ENCODE measurements around the gene GPC2.
"Not testable (repeated sequence)": the region's sequence is repeated elsewhere in the genome, so short reads cannot be mapped to it uniquely, and the experiment has no call there.

The GPC2 gene

GRCh38 chr7:100220586-100221230 is 43.5 kb upstream of the GPC2 start:
- peaks cover 19% of the 10 kb centered on the region for H3K36me3 ChIP-seq (ENCODE audit: insufficient read depth, insufficient read length, low read length)
- no peaks in the 10 kb centered on the region for H3K9me3 ChIP-seq (ENCODE audit: insufficient read depth, low read length)
- TF ChIP-seq YY1 (IDR thresholded peaks at IDR 0.05; ENCODE audit: insufficient read depth, insufficient read length), result no peak
- TF ChIP-seq ZNF274 (IDR thresholded peaks at IDR 0.05; ENCODE audit: low read depth, low read length), result no peak
- no peak for TF ChIP-seq SUZ12 (IDR thresholded peaks at IDR 0.05; ENCODE audit: extremely low read depth, insufficient read depth, insufficient read length)
- peaks cover 2% of the 10 kb centered on the region for H3K4me1 ChIP-seq (ENCODE audit: insufficient read depth, insufficient read length)
- no peak for DNase-seq (ENCODE audit: low read depth, low spot score)
- no peak overlapping the region for H3K9ac ChIP-seq (ENCODE audit: insufficient read length, low read depth)
- no peaks in the 10 kb centered on the region for H3K27me3 ChIP-seq (ENCODE audit: insufficient read depth, insufficient read length)
- H3K4me3 ChIP-seq (ENCODE audit: insufficient read length, low read depth), result no peak overlapping the region

- not testable (repeated sequence) for H3K4me3 ChIP-seq (ENCODE audit: insufficient read length, low read depth); H3K9me3 ChIP-seq (ENCODE audit: insufficient read depth, low read length); H3K27me3 ChIP-seq (ENCODE audit: insufficient read depth, insufficient read length); H3K9ac ChIP-seq (ENCODE audit: insufficient read length, low read depth); DNase-seq (ENCODE audit: low read depth, low spot score); H3K4me1 ChIP-seq (ENCODE audit: insufficient read depth, insufficient read length)
- peaks cover 19% of the 10 kb centered on the region for H3K36me3 ChIP-seq (ENCODE audit: insufficient read depth, insufficient read length, low read length)
Measured at GRCh38 chr7:100219801-100220585, 42.8 kb upstream of the GPC2 start, which contains the start of gene PVRIG. PVRIG (plus strand) TSS chr7:100219949; CDS start chr7:100219971, 22 bp downstream.

GRCh38 chr7:100219271-100219737 is 42.1 kb upstream of the GPC2 start:
- no peak for DNase-seq (ENCODE audit: low read depth, low spot score)
- Histone ChIP-seq H3K4me1 (ENCODE audit: insufficient read depth, insufficient read length) (no peaks in the 10 kb centered on the region), H3K9ac (ENCODE audit: insufficient read length, low read depth) (no peak overlapping the region), H3K4me3 (ENCODE audit: insufficient read length, low read depth) (no peak overlapping the region), H3K36me3 (ENCODE audit: insufficient read depth, insufficient read length, low read length) (peaks cover 19% of the 10 kb centered on the region), H3K27me3 (ENCODE audit: insufficient read depth, insufficient read length) (no peaks in the 10 kb centered on the region), H3K9me3 (ENCODE audit: insufficient read depth, low read length) (no peaks in the 10 kb centered on the region)
- TF ChIP-seq YY1 (IDR thresholded peaks at IDR 0.05; ENCODE audit: insufficient read depth, insufficient read length) (no peak), ZNF274 (IDR thresholded peaks at IDR 0.05; ENCODE audit: low read depth, low read length) (no peak), SUZ12 (IDR thresholded peaks at IDR 0.05; ENCODE audit: extremely low read depth, insufficient read depth, insufficient read length) (no peak)

GRCh38 chr7:100217934-100218333 is 40.8 kb upstream of the GPC2 start:
- H3K4me1 ChIP-seq (ENCODE audit: insufficient read depth, insufficient read length); H3K9ac ChIP-seq (ENCODE audit: insufficient read length, low read depth); H3K4me3 ChIP-seq (ENCODE audit: insufficient read length, low read depth); DNase-seq (ENCODE audit: low read depth, low spot score); H3K9me3 ChIP-seq (ENCODE audit: insufficient read depth, low read length); H3K27me3 ChIP-seq (ENCODE audit: insufficient read depth, insufficient read length): not testable (repeated sequence)
- peaks cover 16% of the 10 kb centered on the region for H3K36me3 ChIP-seq (ENCODE audit: insufficient read depth, insufficient read length, low read length)

- Histone ChIP-seq H3K9ac (ENCODE audit: insufficient read length, low read depth) (no peak overlapping the region), H3K4me3 (ENCODE audit: insufficient read length, low read depth) (no peak overlapping the region), H3K27me3 (ENCODE audit: insufficient read depth, insufficient read length) (no peaks in the 10 kb centered on the region), H3K4me1 (ENCODE audit: insufficient read depth, insufficient read length) (no peaks in the 10 kb centered on the region), H3K9me3 (ENCODE audit: insufficient read depth, low read length) (no peaks in the 10 kb centered on the region), H3K36me3 (ENCODE audit: insufficient read depth, insufficient read length, low read length) (no peaks in the 10 kb centered on the region)
- DNase-seq (ENCODE audit: low read depth, low spot score), result no peak
- TF ChIP-seq SUZ12 (IDR thresholded peaks at IDR 0.05; ENCODE audit: extremely low read depth, insufficient read depth, insufficient read length) (no peak), YY1 (IDR thresholded peaks at IDR 0.05; ENCODE audit: insufficient read depth, insufficient read length) (no peak), ZNF274 (IDR thresholded peaks at IDR 0.05; ENCODE audit: low read depth, low read length) (no peak)
Measured at GRCh38 chr7:100215895-100216294, 38.7 kb upstream of the GPC2 start.

GRCh38 chr7:100214356-100214755 is 37.2 kb upstream of the GPC2 start:
- not testable (repeated sequence) for H3K9me3 ChIP-seq (ENCODE audit: insufficient read depth, low read length); H3K36me3 ChIP-seq (ENCODE audit: insufficient read depth, insufficient read length, low read length); DNase-seq (ENCODE audit: low read depth, low spot score); H3K4me3 ChIP-seq (ENCODE audit: insufficient read length, low read depth); H3K9ac ChIP-seq (ENCODE audit: insufficient read length, low read depth); H3K27me3 ChIP-seq (ENCODE audit: insufficient read depth, insufficient read length); H3K4me1 ChIP-seq (ENCODE audit: insufficient read depth, insufficient read length)

GRCh38 chr7:100213672-100214071 is 36.5 kb upstream of the GPC2 start:
- H3K9me3 ChIP-seq (ENCODE audit: insufficient read depth, low read length), result no peaks in the 10 kb centered on the region
- H3K4me3 ChIP-seq (ENCODE audit: insufficient read length, low read depth), result no peak overlapping the region
- H3K9ac ChIP-seq (ENCODE audit: insufficient read length, low read depth), result no peak overlapping the region
- no peaks in the 10 kb centered on the region for H3K36me3 ChIP-seq (ENCODE audit: insufficient read depth, insufficient read length, low read length)
- no peak for TF ChIP-seq SUZ12 (IDR thresholded peaks at IDR 0.05; ENCODE audit: extremely low read depth, insufficient read depth, insufficient read length)
- TF ChIP-seq ZNF274 (IDR thresholded peaks at IDR 0.05; ENCODE audit: low read depth, low read length), result no peak
- no peak for TF ChIP-seq YY1 (IDR thresholded peaks at IDR 0.05; ENCODE audit: insufficient read depth, insufficient read length)
- no peaks in the 10 kb centered on the region for H3K27me3 ChIP-seq (ENCODE audit: insufficient read depth, insufficient read length)
- no peak for DNase-seq (ENCODE audit: low read depth, low spot score)
- no peaks in the 10 kb centered on the region for H3K4me1 ChIP-seq (ENCODE audit: insufficient read depth, insufficient read length)

Measured in NT2/D1 (cell line).